PC-3 (cell line): ENCODE results near the gene POLR2E.

ENCODE experiments used
- CTCF ChIP-seq: fragments of 300-600 bp; sonication (generic); conservative IDR thresholded peaks from 2 replicates; pipeline ENCODE4 v1.5.1; 2017; ENCODE audit warnings: antibody characterized with exemption, low read depth, mild to moderate bottlenecking, low read length
- EZH2 ChIP-seq: fragments of 300-600 bp; sonication (generic); IDR thresholded peaks from one replicate; pipeline ENCODE4 v1.6.1; 2017; ENCODE audit warnings: antibody characterized with exemption, mild to moderate bottlenecking, low read length; ENCODE audit not compliant: unreplicated experiment

DNA sequence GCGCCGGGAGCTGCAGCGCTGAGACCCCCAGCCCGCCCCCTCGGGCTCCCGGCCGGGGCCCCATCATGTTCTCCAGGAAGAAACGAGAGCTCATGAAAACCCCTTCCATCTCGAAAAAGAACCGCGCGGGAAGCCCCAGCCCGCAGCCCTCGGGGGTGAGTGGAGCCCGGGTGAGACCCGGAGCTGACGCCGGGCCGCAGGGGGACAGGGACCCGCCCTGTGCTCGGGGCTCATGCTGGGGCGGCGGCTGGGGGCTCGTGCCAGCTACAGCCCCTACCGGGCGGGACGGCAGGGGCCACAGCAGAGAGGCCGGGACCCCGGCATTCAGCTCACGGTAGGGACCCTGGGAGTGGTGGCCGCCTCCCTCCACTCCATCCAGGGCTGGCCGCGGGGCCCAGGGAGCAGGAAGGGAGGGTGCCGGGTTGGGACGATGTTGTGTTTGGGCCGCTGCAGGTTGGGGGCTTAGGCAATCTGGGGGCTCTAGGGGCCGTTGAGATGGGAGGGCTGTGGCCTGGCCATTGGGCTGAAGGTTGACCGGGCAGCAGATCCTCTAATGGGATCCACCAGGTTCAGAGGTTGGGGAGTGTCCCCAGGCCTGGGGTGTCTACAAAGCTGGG, 27.7 kb downstream of the POLR2E start:
- TF ChIP-seq CTCF (no peak), EZH2 (no peak)
